ENCODE data around the gene RXRB. TPM values are rescaled to one million over a fixed set of nuclear protein-coding genes. Genes with fewer than 3 reads are reported as not detected.

The RXRB gene
- polyA plus RNA-seq, 3 donors: 4.5 to 74.5 (median 5.1) TPM

DNA sequence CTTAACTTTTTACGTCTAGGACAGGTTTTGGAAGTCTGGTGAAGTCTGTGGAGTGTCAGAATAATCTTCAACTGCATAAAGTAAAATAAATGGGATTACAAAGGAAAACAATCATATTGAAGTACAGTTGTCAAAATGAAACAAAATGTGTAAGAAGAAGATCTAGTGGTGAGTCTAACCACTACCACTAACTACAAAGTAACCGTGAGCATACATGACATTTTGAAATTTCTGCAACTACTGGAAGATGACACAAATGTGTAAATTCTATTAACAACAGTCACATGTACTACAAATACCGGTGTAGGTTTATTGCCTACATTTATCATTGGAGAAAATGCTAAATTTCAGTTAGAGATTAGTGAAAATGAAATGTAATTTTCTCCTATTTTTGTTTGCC lies 41.5 kb upstream of the RXRB start:
- no peaks in the 10 kb centered on the region for H3K79me2 ChIP-seq (ENCODE audit: insufficient read depth, low read length)
- H3K36me3 ChIP-seq (replicated peaks in 1 of 2; ENCODE audit: control insufficient read depth in 1 of 2, insufficient read depth in 2 of 2, low read length in 2 of 2): no peaks in the 10 kb centered on the region
- DNase-seq: no peak
- no peaks in the 10 kb centered on the region for H3K36me3 Mint-ChIP-seq
- no peak overlapping the region for H2AFZ ChIP-seq (ENCODE audit: insufficient read depth, low read depth, low read length, poor library complexity, severe bottlenecking)
- peak overlapping the region in 1 of 7 donors; percentile 15 for H3K27ac Mint-ChIP-seq
- H3K4me2 ChIP-seq (replicated peaks; ENCODE audit: extremely low read depth, low read length, poor library complexity, severe bottlenecking): no peak overlapping the region
- no peak for TF ChIP-seq CTCF (IDR thresholded peaks at IDR 0.05)
- peak overlapping the region in 1 of 2 donors; percentile 46 for H3K4me3 Mint-ChIP-seq
- H3K4me3 ChIP-seq (replicated peaks in 1 of 3; ENCODE audit: low read depth in 2 of 3, low read length in 3 of 3): no peak overlapping the region
- H3K4me1 Mint-ChIP-seq: peaks cover 5% of the 10 kb centered on the region
- no peaks in the 10 kb centered on the region for H3K9me3 ChIP-seq (replicated peaks in 1 of 2; ENCODE audit: control insufficient read depth in 1 of 2, insufficient read depth in 1 of 2, low read length in 2 of 2)
- intact Hi-C loops (cut with micrococcal nuclease): loop anchor here (10.0 kb wide), 4 partner anchors 47 to 307 kb away; partner anchors contain the start of gene COL11A2 (in 1 of the 2)
- no peak overlapping the region for H3K27ac ChIP-seq (ENCODE audit: low read depth in 1 of 2, low read length in 2 of 2)
- peaks cover 0 to 10% (median 0%) of the 10 kb centered on the region in 7 donors for H3K9me3 Mint-ChIP-seq
- peaks cover 17 to 26% (median 23%) of the 10 kb centered on the region in 3 donors for H3K27me3 Mint-ChIP-seq (ENCODE audit: low read depth in 3 of 3)
- H3K4me1 ChIP-seq (ENCODE audit: control insufficient read depth in 1 of 2, insufficient read depth in 2 of 2, low read length in 2 of 2): peaks cover 3 to 10% of the 10 kb centered on the region in 2 donors
- no peaks in the 10 kb centered on the region for H4K20me1 ChIP-seq (ENCODE audit: insufficient read depth, low read length)
- H3K9ac ChIP-seq (ENCODE audit: insufficient read depth, low read length, poor library complexity, severe bottlenecking): no peak overlapping the region
- no CpG with 5 or more reads among the region's 3 CpGs for WGBS (ENCODE audit: insufficient coverage)
- peaks cover 3 to 8% of the 10 kb centered on the region in 2 donors for H3K27me3 ChIP-seq (ENCODE audit: control insufficient read depth in 2 of 2, insufficient read depth in 2 of 2, low read length in 2 of 2)

- 77% methylated on average over 2 of the region's 2 CpGs for WGBS (ENCODE audit: insufficient coverage)
- Histone ChIP-seq H3K4me3 (replicated peaks in 1 of 3; ENCODE audit: low read depth in 2 of 3, low read length in 3 of 3) (no peak overlapping the region), H2AFZ (ENCODE audit: insufficient read depth, low read depth, low read length, poor library complexity, severe bottlenecking) (no peak overlapping the region), H3K27ac (ENCODE audit: low read depth in 1 of 2, low read length in 2 of 2) (no peak overlapping the region), H3K9ac (ENCODE audit: insufficient read depth, low read length, poor library complexity, severe bottlenecking) (no peak overlapping the region), H3K4me2 (replicated peaks; ENCODE audit: extremely low read depth, low read length, poor library complexity, severe bottlenecking) (no peak overlapping the region), H3K9me3 (replicated peaks in 1 of 2; ENCODE audit: control insufficient read depth in 1 of 2, insufficient read depth in 1 of 2, low read length in 2 of 2) (no peaks in the 10 kb centered on the region), H3K27me3 (ENCODE audit: control insufficient read depth in 2 of 2, insufficient read depth in 2 of 2, low read length in 2 of 2) (peaks cover 2 to 15% of the 10 kb centered on the region in 2 donors), H3K36me3 (replicated peaks in 1 of 2; ENCODE audit: control insufficient read depth in 1 of 2, insufficient read depth in 2 of 2, low read length in 2 of 2) (no peaks in the 10 kb centered on the region), H3K79me2 (ENCODE audit: insufficient read depth, low read length) (no peaks in the 10 kb centered on the region), H4K20me1 (ENCODE audit: insufficient read depth, low read length) (no peaks in the 10 kb centered on the region), H3K4me1 (ENCODE audit: control insufficient read depth in 1 of 2, insufficient read depth in 2 of 2, low read length in 2 of 2) (peaks cover 3 to 10% of the 10 kb centered on the region in 2 donors)
- peaks cover 5% of the 10 kb centered on the region for H3K4me1 Mint-ChIP-seq
- DNase-seq: no peak
- H3K27me3 Mint-ChIP-seq (ENCODE audit: low read depth in 3 of 3): peaks cover 13 to 33% (median 27%) of the 10 kb centered on the region in 3 donors
- no peak overlapping the region for H3K4me3 Mint-ChIP-seq
- no peaks in the 10 kb centered on the region for H3K36me3 Mint-ChIP-seq
- H3K9me3 Mint-ChIP-seq: peaks cover 0 to 11% (median 0%) of the 10 kb centered on the region in 7 donors
- H3K27ac Mint-ChIP-seq: peak overlapping the region in 1 of 7 donors; percentile 21
- TF ChIP-seq CTCF (IDR thresholded peaks at IDR 0.05): no peak
- intact Hi-C loops (cut with micrococcal nuclease): no loop called here
Measured at GRCh38 chr6:33237741-33238140, 37.3 kb upstream of the RXRB start.
